Measurements from ENCODE around the gene FBXL13.
"Not testable (repeated sequence)": the region's sequence is repeated elsewhere in the genome, so short reads cannot be mapped to it uniquely, and the experiment has no call there.

The FBXL13 gene

DNA sequence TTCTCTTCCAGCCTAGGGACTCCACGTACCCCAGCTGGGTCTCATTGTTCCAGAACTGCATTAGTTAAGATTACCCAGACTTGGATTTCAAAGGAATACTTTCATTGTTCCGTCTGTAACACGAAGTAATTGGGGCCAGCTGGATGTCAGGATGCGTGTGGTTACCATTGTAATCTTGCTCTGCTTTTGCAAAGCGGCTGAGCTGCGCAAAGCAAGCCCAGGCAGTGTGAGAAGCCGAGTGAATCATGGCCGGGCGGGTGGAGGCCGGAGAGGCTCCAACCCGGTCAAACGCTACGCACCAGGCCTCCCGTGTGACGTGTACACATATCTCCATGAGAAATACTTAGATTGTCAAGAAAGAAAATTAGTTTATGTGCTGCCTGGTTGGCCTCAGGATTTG lies 140.8 kb downstream of the FBXL13 start:
- DNase-seq = no peak

DNA sequence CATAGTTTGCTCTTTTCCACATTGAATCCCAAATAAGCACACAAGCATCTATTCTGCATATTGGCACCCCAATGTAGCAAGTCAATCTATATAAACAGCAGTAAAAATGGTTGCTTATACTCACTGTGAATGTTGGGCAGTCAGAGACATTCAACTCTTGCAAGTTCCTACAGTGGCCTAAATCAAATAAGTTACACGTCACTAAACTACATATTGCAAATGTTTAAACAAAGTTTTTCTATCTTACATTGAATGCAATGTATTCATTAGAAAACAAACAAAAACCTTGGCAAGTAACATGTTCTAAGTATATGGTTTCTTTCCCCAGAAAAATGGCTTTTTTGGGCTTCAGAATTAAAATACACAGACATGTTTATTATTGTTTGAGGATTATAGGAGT lies 142.8 kb downstream of the FBXL13 start:
- DNase-seq = no peak

DNA sequence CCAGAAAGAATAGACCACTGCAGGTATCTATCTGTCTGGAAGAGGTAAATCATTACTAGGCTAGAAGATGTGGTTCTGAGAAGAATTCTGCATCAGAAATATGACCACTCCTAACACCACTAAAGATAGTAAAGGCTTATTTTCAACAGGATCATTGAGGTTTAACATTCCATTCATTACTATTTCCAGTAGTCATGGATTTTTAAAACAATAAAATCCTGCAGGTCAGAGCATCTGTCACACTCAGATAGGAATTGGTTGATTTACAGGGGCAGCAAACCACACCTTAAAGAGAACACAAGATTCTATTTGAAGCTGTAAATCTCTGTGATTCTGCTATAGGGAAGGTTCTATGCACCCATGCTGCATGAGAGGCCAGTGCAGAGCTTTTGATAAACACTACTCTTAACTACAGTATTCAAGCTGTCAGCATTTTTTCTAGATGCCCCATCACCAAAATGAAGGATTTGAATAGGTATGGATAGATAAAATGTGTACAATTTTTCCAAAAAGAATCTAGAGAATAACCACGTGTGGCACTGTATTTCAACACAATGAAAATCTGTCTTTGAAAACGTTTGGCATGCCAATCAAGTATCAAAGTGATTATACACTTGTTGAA lies 147.2 kb downstream of the FBXL13 start:
- no peak for DNase-seq

DNA sequence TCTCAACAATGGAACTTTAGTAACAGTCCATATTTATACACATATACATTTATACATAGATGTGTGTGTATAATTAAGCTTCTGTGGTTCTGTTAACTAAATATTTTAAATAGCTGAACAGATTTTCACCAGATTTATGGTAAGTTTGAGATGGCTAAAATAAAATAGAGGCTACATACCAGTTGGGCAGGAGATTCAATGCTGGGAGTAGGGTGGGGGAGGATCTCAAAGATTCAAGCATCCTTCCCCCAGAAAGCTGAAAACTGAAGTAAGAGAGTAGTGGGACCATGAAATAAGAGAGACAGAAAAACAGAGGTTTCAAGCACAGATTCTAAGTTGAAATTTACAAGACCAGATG lies 147.8 kb downstream of the FBXL13 start:
- DNase-seq = no peak

DNA sequence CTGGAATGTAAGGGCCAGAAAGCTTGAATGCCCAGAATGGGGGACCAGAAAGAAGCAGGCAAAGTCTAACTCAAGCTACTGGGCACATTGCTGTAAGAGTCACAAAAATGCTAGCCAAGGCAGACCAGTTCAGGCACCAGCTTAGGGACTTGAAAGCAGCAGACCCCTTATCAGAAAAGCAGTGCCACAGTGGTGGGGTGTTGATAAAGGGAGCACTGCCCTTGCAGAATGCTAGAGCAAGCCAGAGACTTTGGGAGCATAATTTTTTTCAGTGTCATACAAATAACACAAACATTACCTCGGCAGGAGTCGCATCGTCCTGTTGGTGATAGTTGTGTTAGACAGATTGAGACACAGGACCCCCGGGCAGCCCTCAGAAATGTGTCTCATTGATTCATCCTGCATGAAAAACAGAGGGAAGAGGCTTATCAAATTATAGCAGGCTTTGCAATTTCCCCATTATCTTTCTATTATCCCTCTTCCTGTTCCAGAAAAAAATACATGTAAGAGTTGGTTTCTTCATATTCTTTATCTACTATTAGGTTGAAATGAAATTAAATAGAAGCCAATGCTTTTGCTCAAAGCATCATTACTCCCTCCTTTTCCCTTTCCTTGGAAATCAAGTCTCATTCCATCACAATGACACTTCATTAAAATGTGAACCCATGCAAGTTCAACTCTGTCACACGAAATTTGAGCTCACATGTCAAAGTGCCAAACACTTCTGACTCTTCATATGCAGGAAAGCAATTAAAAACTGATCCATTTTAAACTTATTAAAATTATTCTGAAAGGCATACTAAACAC lies 148.4 kb downstream of the FBXL13 start:
- no peak for DNase-seq

DNA sequence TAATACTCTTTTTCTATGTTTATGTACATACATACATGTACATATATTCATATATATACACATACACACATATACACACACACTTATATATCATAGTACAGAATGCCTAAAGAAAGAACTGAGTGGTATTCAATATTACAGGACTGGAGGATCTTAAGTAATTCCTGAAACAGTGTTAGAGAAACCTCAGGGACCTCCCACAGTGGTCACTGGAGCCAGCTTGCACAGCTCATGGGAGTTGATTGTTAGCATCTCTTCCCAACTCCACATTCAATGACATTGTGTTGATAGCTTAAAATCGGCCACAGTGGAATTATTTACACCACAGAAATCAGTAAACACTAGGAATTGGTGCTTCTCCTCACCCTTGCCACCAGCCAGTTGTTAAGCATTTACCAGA lies 155.8 kb downstream of the FBXL13 start:
- DNase-seq = no peak

DNA sequence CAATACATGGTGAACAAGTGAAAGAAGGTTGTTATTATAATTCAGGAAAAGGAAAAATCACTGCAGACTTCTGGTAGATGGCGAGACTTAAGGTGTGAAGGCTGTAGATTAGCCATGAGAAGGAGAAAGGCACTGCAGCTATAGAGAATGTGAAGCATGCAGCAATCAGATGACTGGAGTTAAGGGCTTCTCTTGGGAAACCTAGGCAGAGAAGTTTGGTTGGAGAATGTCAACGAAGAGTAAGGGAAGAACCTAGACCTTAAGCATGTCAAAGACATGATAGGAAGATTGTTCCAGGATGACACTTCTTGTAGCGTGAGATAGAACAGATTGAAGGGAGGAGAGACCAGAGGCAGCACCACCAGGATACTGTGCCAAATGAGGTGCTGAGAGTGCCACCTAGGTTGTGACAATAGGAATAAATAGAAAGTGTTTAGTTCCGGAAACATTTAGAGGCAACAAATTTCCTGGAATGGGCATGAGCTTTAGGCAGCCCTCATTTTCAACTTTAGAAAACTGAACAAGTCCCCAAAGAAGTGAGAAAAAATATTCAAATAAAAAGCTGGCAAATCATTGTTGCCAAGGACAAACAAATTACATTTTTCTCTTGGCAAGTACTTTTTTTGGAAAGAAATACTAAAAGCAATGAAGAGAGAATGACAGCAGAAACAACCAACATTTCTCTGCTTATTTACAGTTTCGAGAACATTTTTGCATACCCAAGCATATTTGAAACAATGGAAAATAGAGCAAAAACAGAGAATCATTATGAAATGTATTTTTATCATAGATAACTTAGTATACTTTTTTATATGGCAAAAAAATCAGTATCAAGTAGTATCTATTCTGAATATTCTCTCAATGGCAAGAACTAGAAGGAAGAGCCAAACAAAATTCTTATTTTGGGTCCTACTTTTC lies 156.9 kb downstream of the FBXL13 start:
- DNase-seq = no peak

DNA sequence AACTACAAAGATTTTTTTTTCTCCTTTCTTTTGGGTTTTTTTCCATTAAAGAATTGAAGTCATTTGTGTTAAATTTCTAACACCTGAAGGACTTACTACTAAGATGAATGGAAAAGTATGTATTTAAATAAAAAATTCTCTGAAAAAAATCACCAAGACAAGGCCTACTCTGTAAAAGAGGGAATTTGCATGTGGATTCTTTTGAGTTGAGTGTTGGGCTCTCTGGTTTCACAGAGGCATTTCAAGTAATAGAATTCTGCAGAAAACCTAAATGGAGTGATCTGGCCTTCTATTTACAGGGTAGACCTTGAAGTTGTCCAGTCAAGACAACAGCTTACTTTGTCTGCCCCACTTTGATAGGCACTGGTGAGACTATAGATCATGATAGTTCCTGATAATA lies 157.7 kb downstream of the FBXL13 start:
- DNase-seq = no peak

DNA sequence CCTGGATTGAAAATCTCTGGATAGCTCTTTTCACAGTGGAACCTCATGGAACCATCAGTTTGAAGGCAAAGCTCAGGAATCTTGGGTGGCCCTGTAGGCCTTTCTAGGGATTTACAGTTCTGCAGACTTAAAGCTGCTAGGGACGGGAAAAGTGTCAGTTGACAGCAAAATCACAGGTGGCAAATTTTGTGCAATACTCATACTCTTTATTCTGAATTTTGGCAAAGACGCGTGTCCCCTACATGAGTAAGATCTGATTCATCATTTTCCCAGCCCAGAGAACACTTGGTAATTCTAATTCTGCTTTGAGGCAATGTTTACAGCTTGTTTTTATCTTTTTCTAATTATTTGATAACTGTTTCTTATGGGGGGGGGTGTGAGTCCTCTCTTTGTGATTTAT lies 158.2 kb downstream of the FBXL13 start:
- DNase-seq = no peak

DNA sequence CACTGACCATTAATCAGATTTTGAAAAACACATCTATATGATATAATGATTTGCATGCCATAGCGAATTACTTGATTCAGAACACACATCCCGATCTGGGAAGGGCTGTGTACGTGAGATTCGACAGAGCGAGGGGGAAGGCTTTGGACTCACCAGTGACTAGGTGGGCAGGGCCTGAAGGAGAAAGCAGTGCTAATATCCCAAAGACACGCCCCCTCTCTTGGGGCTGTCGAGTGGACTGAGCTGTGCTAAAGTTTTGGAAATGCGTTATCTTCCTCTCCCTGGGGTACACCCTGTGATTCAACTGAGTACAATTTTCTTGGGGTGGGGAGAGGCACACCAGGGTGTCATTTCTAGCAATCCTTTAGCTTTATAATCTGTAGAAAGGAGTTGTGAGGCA lies 160.0 kb downstream of the FBXL13 start:
- DNase-seq = no peak

DNA sequence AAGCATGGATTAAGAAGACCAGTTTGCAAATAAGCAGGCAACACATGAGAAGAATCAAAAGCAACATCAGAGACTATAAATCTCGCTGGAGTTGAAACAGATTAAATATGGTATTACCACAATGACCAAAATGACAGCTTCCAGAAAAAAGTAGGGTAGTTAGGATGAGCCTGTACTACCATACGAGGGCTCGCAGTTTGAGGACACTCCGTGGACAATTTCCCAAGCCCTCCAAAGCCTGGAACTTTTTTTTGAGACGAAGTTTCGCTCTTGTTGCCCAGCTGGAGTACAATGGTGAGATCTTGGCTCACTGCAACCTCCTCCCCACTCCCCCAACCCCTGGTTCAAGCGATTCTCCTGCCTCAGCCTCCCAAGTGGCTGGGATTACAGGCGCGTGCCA lies 160.8 kb downstream of the FBXL13 start:
- no peak for DNase-seq

DNA sequence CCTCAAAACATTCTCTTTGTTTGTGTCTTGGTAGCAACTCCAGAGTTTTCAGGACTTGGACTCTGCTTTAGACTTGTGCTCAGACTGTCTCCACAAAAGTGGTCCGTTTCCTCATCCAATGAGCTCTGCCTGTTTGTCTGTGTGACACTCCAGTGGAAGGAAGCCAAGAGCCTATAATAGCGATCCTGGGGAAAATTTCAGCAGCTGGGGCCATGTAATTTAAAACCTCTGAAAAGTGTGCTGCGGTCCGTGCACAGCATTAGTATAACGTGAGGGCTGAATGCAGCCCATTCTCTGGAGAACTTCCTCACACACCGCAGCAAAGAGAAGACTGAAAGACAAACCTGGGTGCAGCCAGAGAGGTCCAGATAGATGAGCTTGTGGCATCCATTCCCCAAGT lies 161.9 kb downstream of the FBXL13 start, which contains the start of gene LRRC17:
TSS of gene LRRC17 (plus strand) at position 259 of the 400 bp plus-strand sequence. CDS start 20,914 bp downstream, outside the sequence.
- DNase-seq = peak; percentile 55

DNA sequence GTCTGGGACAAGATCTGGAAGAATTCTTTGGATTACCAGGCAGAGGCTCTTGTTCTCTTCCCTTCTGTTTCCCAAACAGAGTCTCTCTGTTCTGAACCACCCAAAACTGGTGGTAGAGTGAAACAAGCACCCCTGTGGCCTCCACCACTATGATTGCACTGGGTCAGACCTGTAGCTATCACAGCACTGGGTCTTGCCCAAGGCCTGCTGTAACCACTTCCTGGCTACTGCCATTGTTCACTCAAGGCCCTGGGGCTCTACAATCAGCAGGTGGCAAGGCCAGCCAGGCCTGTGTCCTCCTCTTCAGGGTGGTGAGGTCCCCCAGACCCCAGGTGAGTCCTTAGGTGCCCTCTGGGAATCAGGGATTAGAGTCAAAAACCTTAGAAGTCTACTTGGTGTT lies 165.9 kb downstream of the FBXL13 start:
- peak; percentile 19 for DNase-seq

DNA sequence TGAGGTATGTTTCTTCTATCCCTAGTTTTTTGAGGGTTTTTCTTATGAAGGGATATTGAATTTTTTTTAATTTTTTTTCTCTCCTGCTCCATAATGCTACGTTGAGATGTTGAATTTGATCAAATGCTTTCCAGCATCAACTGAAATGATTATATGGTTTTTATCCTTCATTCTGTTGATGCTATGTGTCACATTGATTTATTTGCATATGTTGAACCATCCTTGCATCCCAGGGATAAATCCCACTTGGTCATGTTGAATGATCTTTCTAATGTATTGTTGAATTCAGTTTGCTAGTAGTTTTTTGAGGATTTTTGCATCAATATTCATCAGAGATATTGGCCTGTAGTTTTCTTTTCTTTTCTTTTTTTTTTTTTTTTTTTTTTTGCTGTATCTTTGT lies 171.0 kb downstream of the FBXL13 start:
- not testable (repeated sequence) for DNase-seq

DNA sequence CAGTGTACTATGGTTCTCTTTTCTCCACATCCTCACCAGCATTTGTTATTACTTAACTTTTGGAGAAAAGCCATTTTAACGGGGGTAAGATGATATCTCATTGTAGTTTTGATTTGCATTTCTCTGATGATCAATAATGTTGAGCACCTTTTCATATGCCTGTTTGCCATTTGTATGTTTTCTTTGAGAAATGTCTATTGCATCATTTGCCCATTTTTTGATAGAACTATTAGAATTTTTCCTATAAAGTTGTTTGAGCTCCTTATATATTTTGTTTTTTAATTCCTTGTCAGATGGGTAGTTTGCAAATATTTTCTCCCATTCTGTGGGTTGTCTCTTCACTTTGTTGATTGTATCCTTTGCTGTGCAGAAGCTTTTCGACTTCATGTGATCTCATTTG lies 172.5 kb downstream of the FBXL13 start:
- DNase-seq = not testable (repeated sequence)

DNA sequence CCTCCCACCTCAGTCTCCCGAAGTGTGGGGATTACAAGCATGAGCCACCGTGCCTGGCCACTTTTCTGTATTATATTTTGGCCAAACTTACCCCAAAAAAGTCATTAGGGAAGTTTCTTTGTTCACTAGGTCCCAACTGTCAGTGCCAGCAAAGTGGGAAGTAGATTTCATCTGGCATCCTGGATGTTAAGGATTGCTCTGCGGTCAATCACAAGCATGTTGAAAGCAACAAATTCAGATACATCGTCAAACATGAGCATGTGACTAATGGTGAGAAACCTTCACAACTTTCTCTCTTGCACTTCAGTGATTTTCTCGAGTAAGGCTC lies 176.1 kb downstream of the FBXL13 start:
- peak; percentile 94 for DNase-seq

DNA sequence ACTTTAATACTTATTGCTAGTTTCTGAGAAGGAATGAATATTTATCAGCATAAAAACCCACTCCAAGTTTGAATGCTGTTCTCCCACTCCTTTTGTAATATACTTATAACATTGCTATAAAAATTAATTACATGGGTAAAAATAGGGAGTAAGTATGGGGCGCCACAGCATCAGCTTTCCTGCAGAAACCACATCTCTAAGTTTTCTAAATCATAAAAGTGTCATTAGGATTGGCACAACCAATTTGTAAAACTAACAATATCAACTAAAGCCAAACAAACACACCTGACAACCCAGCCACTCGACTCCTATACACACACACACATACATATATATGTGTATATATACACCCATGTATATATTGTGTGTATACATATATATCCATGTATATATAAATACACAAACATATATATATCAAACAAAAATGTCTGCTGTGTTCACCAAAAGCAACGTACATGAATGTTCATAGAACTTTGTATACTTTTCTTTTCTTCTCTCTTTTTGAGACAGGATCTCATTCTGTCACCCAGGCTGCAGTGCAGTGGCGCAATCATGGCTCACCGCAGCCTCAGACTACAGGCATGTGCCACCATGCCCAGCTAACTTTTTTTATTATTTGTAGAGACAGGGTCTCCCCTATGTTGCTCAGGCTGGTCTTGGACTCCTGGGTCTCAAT lies 176.6 kb downstream of the FBXL13 start:
- peak; percentile 92 for DNase-seq

DNA sequence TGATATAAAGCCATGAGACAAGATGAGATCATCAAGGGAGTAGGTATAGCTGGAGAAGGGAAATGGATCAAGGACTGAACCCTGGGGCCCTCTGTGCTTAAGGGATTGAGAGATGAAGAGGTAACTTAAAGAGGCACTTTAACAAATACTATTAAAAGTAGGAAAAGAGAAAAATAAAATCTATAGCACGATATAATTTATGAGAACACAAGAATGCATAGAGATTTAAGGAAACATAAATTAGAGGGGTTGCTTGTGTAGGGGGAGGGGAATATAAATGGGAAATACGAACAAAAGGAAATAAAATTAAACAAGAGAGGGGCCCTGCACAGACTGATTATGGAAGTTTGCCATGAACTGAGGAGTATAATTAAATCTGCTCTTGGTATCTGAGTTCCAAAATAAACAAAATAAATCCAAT lies 177.4 kb downstream of the FBXL13 start:
- DNase-seq = no peak

DNA sequence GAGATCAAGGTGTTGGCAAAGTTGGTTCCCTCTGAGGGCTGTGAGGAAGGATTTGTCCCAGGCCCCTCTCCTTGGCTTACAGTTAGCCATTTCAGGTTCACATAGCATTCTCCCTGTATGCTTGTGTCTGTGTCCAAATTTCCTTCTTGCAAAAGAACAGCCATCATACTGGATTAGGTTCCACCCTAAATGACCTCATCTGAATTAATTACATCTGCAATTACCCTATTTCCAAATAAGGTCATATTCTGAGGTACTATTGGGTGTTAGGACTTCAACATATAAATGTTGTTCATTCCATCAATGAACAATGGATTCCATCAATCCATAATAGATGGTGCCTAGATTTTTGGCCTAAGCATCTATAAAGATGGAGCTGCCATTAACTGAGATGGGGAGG lies 178.0 kb downstream of the FBXL13 start:
- no peak for DNase-seq

DNA sequence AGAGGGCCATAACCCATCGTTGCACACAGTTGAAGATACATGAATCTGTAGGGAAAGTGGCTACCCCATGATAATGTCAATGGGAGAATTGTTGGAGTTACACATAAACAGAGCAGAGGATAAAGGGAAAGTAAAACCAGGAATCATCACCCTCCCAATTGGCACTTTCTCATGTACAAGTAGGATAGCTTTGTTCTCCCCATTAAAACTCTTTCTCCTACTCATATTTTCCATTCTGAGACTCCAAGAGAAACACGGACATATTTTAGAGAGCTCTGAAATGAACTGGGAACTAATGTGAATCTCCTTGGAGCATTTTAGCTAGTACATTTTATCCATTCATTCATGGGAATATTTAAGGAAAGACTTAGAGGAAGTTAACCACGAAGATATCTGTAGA lies 179.0 kb downstream of the FBXL13 start:
- DNase-seq = no peak

DNA sequence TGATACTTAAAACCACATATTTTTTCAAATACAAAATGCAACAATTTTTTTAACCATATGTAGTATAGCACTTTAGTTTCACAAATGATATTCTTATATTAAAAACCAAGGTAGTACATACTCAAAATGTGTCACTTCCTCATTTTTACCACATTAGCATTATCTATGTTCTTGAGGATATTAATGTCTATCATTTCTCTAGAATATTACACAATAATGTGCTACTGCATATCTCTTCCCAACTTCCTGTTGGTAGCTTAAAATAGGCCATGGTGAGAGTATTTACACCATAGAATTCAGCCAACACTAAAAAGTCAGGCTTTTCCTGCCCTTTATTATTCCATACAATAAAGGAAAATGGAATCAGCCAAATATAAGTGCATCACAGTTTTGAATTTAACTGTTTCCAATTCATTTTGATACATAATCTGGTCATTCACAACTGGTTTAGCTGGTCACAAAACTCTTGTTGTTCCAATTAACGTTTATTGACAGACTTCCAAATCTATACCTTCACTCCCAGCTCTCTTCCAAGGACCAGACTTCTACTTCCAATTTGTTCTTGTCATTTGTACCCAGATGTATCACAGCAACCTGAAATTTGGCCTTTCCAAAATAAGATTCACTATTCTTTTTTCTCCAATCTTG lies 181.8 kb downstream of the FBXL13 start:
- peak; percentile 92 for DNase-seq

DNA sequence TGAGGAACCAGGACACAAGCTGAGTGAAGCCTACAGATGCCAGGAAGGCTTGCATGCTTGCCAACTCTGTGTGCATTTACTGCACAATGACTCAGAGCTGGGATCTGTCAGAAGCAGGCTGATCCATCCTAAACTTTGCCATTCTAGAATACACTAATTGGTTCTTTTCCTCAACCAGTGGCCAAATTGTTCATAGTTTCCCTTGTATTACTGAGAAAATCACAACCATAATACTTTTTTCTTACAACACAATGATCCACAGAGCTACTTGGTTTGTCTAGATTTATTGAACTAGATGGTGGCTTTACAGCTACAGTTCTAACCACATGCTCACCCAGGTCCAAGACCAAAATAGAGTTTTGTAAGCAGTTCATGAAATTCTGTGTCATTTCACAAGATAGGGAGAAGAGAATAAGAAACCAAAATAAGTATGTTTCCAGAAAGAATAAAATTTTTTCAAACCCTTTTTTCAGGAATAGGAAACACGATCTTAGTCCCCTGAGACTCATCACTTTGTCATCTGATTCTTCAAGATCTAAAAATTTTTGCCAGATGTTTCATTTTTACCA lies 182.8 kb downstream of the FBXL13 start:
- peak; percentile 83 for DNase-seq

Measured in MV-4-11 (cell line).